Endothelial cell of umbilical vein (primary cell): Measurements from ENCODE around the gene BEND3. TPM values are rescaled to one million over a fixed set of nuclear protein-coding genes. Genes with fewer than 3 reads are reported as not detected.

Experiments used
- BruUV-seq: library from RNA; stranded (reverse); fragments of 400-500 nt; replicated peaks from 2 replicates; lab custom pipeline; 2021; lab: Mats Ljungman, UMichigan
- CTCF ChIA-PET: fragments of 300-600, 350-600 bp; sonication (Branson Sonifier 250); formaldehyde crosslinking; loops from one replicate; lab custom pipeline; 2021; ENCODE audit warnings: antibody characterized with exemption, inconsistent platforms; lab: Charles Lee
- POLR2A ChIA-PET: fragments of 300-600, 350-600 bp; sonication (Branson Sonifier 250); formaldehyde crosslinking; loops from one replicate; lab custom pipeline; 2021; ENCODE audit warnings: antibody characterized with exemption, inconsistent platforms; lab: Charles Lee
- DNase-seq: peaks from one replicate; pipeline ENCODE4 v3.0.0-alpha.2; 2011; ENCODE audit warnings: low read depth, low spot score
- FAIRE-seq: peaks from 2 replicates; lab custom pipeline; 2011; peaks lifted over from hg19 to GRCh38; lab: Jason Lieb, UNC
- H2AFZ ChIP-seq: 2 replicates; pipeline ENCODE4 v1.6.0; 2012; ENCODE audit warnings: low read depth, low read length, control low read depth, inconsistent platforms
- H3K27ac ChIP-seq: 2 replicates; pipeline ENCODE4 v1.5.1; 2011; ENCODE audit warnings: low read depth, mild to moderate bottlenecking, control low read depth, low read length, moderate library complexity; ENCODE audit not compliant: insufficient read depth
- H3K27me3 ChIP-seq, 2 experiments: 2 replicates each; pipeline versions ENCODE4 v1.6.0 to v1.6.1; 2011; ENCODE audit warnings: low read length in 2 of 2, mixed read lengths in 1 of 2; ENCODE audit not compliant: control insufficient read depth in 2 of 2, insufficient read depth in 2 of 2
- H3K36me3 ChIP-seq, 2 experiments: 2 replicates in 1 of 2; 3 replicates in 1 of 2; pipeline ENCODE4 v1.5.1; 2011; ENCODE audit warnings: low read length in 2 of 2, mild to moderate bottlenecking in 1 of 2, moderate library complexity in 1 of 2; ENCODE audit not compliant: control insufficient read depth in 2 of 2, insufficient read depth in 2 of 2; ENCODE audit errors: extremely low read depth in 1 of 2
- H3K4me1 ChIP-seq: 3 replicates; pipeline ENCODE4 v1.5.1; 2011; ENCODE audit warnings: mild to moderate bottlenecking, low read length; ENCODE audit not compliant: control insufficient read depth, insufficient read depth; ENCODE audit errors: extremely low read depth
- H3K4me2 ChIP-seq: 2 replicates; pipeline ENCODE4 v1.6.1; 2011; ENCODE audit warnings: low read length, control low read depth, mixed read lengths; ENCODE audit not compliant: insufficient read depth
- H3K4me3 ChIP-seq, 3 experiments: fragments of 200-600 bp in 1 of 3; sonication (generic), shearing (Covaris generic) in 1 of 3; replicated peaks in 1 of 3; 2 replicates each; pipeline ENCODE4 v1.5.1; 2011 to 2016; ENCODE audit warnings: control low read depth in 3 of 3, low read length in 3 of 3, mild to moderate bottlenecking in 2 of 3, inconsistent platforms in 1 of 3, low read depth in 1 of 3, moderate library complexity in 1 of 3; ENCODE audit not compliant: insufficient read depth in 1 of 3
- H3K79me2 ChIP-seq: 2 replicates; pipeline ENCODE4 v1.6.0; 2012; ENCODE audit warnings: low read length, inconsistent platforms; ENCODE audit not compliant: control insufficient read depth, insufficient read depth
- H3K9ac ChIP-seq: replicated peaks from 2 replicates; pipeline ENCODE3; 2011; ENCODE audit warnings: low read length, control low read depth; ENCODE audit not compliant: insufficient read depth; ENCODE audit errors: extremely low read depth
- H3K9me1 ChIP-seq: replicated peaks from 3 replicates; pipeline ENCODE4 v1.6.0; 2011; ENCODE audit warnings: mild to moderate bottlenecking, low read length; ENCODE audit not compliant: control insufficient read depth, insufficient read depth; ENCODE audit errors: extremely low read depth
- H3K9me3 ChIP-seq: replicated peaks from 2 replicates; pipeline ENCODE4 v1.5.1; 2012; ENCODE audit warnings: low read length, inconsistent platforms; ENCODE audit not compliant: control insufficient read depth, insufficient read depth
- H4K20me1 ChIP-seq: replicated peaks from 2 replicates; pipeline ENCODE3; 2011; ENCODE audit warnings: mild to moderate bottlenecking, low read length; ENCODE audit not compliant: control insufficient read depth, insufficient read depth; ENCODE audit errors: extremely low read depth
- GATA2 ChIP-seq: IDR thresholded peaks from 2 replicates; pipeline ENCODE4 v1.7.0; 2011; ENCODE audit warnings: low read depth, mild to moderate bottlenecking, moderate library complexity, mixed read lengths, low read length; ENCODE audit not compliant: insufficient read length, insufficient read depth
- JUN ChIP-seq: IDR thresholded peaks from 2 replicates; pipeline ENCODE4 v1.6.1; 2011; ENCODE audit warnings: borderline replicate concordance, low read depth; ENCODE audit not compliant: insufficient read length, insufficient read depth
- MYC ChIP-seq: IDR thresholded peaks from one replicate; pipeline ENCODE4 v1.6.1; 2011; ENCODE audit warnings: mild to moderate bottlenecking, low read depth, low read length
- POLR2AphosphoS5 ChIP-seq: IDR thresholded peaks from 2 replicates; pipeline ENCODE4 v1.6.1; 2012; ENCODE audit warnings: low read depth, mild to moderate bottlenecking, control low read depth, low read length, moderate library complexity; ENCODE audit not compliant: insufficient read depth
- dilution Hi-C: fragments of 300-500 bp; cut with MboI; formaldehyde crosslinking; loops from one replicate; pipeline ENCODE4 v1.15.0; 2019; ENCODE audit warnings: low sequenced_read_pairs; ENCODE audit not compliant: extremely low pct_ligation_motif_present
- intact Hi-C: fragments of 100-400 bp; cut with micrococcal nuclease; formaldehyde crosslinking; loops from one replicate; pipeline ENCODE4 v1.10.0; 2022
- polyA plus RNA-seq, 4 experiments: library from polyadenylated mRNA; depleted of rRNA in 3 of 4; stranded (reverse) in 3 of 4; unstranded in 1 of 4; fragments of >200 nt; gene quantifications; 2 replicates each; pipeline versions ENCODE4 v1.2.1 to v1.2.3, GENCODE V29; 2011 to 2012; ENCODE audit warnings: missing spikeins in 1 of 4
- total RNA-seq: library from RNA; stranded (reverse); gene quantifications from 2 replicates; pipeline ENCODE4 v1.2.3, GENCODE V29; 2021
- TF ChIP-seq, protein P1 (sequence below), 2 donors: IDR thresholded peaks; 1 replicate in 1 of 2; 2 replicates in 1 of 2; pipeline ENCODE4 v1.5.1; 2011; ENCODE audit warnings: low read length in 2 of 2, mild to moderate bottlenecking in 2 of 2, moderate library complexity in 2 of 2, control low read depth in 1 of 2, inconsistent platforms in 1 of 2, low read depth in 1 of 2; ENCODE audit not compliant: insufficient read depth in 1 of 2; ENCODE audit errors: extremely low read depth in 1 of 2

BEND3 gene
- total and polyA plus RNA-seq, 2 donors (not counting 3 experiments of a cell fraction or from before 2014, with no cell fraction given), result 1.6 to 4.8 TPM

DNA sequence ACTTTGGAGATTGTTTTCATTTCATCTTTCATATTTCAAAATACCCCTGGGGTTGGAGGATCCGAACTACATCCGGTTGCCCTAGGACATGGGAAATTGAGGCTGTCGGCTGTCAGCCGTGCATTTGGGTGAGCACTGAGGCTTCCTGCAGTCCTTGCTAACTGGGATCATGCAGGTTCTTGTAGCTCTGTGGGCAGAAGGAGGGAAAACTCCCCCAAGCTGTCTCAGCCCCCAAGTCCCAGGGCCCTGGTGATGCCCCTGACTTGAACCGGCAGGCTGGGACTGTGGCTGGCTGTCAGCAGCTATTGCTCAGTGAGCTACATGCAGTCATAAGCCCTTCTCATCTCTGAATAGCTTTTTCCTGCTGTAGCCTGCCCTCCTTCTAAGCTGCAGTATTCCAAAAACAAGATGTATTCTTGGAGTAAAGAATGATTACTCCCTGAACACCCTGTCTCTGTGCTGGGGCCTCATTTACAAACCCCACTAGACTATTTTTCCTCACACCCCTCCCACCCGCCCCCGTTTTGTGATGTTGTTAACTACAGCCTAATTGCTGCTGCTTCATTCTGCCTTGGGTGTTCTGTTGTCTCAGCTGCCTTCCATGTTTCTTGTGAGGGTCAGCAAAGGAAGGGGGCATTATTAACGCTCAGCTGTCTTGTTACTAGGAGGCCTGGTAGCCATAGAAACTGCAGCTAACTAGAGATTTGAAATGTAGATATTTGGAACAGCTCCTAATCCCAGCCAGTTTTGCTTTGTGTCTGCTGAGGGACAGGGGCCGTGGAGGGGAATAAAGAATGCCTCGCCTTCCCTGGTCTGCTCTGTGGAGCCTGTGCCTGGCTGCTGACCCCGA, 69.3 kb downstream of the BEND3 start:
- intact Hi-C loops, result no loop called here
- CTCF ChIA-PET, result interaction anchor here (0.6 to 1.8 kb wide), 3 partner anchors 15 to 653 kb away, joined by 3 to 5 read pairs (median 3); no protein-coding TSS in a partner anchor
- Histone ChIP-seq H3K4me2 (no peak overlapping the region), H3K9ac (no peak overlapping the region), H3K9me1 (no peaks in the 10 kb centered on the region), H4K20me1 (no peaks in the 10 kb centered on the region), H3K4me3 (no peak overlapping the region), H3K4me1 (no peaks in the 10 kb centered on the region), H3K36me3 (peaks cover 0 to 2% of the 10 kb centered on the region in 2 experiments), H3K27me3 (no peaks in the 10 kb centered on the region), H2AFZ (no peak overlapping the region), H3K27ac (no peak overlapping the region), H3K9me3 (no peaks in the 10 kb centered on the region), H3K79me2 (no peaks in the 10 kb centered on the region)
- DNase-seq, result no peak
- FAIRE-seq, result no peak
- dilution Hi-C loops, result no loop called here
- no peak for TF ChIP-seq JUN
- TF ChIP-seq GATA2, result no peak
- TF ChIP-seq, protein P1, sequence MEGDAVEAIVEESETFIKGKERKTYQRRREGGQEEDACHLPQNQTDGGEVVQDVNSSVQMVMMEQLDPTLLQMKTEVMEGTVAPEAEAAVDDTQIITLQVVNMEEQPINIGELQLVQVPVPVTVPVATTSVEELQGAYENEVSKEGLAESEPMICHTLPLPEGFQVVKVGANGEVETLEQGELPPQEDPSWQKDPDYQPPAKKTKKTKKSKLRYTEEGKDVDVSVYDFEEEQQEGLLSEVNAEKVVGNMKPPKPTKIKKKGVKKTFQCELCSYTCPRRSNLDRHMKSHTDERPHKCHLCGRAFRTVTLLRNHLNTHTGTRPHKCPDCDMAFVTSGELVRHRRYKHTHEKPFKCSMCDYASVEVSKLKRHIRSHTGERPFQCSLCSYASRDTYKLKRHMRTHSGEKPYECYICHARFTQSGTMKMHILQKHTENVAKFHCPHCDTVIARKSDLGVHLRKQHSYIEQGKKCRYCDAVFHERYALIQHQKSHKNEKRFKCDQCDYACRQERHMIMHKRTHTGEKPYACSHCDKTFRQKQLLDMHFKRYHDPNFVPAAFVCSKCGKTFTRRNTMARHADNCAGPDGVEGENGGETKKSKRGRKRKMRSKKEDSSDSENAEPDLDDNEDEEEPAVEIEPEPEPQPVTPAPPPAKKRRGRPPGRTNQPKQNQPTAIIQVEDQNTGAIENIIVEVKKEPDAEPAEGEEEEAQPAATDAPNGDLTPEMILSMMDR (IDR thresholded peaks at IDR 0.05; ENCODE audit: extremely low read depth in 1 of 2, insufficient read depth in 1 of 2, low read depth in 1 of 2, low read length in 2 of 2), result no peak
- TF ChIP-seq MYC, result no peak
- no peak for TF ChIP-seq POLR2AphosphoS5
- POLR2A ChIA-PET, result interaction anchor here (0.6 kb wide), 1 partner anchor 59 kb away, joined by 5 read pairs; no protein-coding TSS in a partner anchor
- BruUV-seq, result no TSS peak
